ENCODE results near the gene CARS2.
"Not testable (repeated sequence)": the region's sequence is repeated elsewhere in the genome, so short reads cannot be mapped to it uniquely, and the experiment has no call there.

Gene CARS2

GRCh38 chr13:110705826-110706569 is at the start of gene CARS2:
TSS of gene CARS2 (minus strand) at chr13:110706116. CDS start at chr13:110706093, 23 bp downstream.
- peak; percentile 97 for DNase-seq

GRCh38 chr13:110748271-110748670 is 42.4 kb upstream of the CARS2 start:
- DNase-seq, result no peak

- no peak for DNase-seq
These were observed 40.5 kb upstream of the CARS2 start for GRCh38 chr13:110746438-110746837.

GRCh38 chr13:110743687-110744086 is 37.8 kb upstream of the CARS2 start:
- no peak for DNase-seq

- no peak for DNase-seq
These were observed 31.6 kb upstream of the CARS2 start for GRCh38 chr13:110737555-110737954.

GRCh38 chr13:110734561-110734960 is 28.6 kb upstream of the CARS2 start:
- no peak for DNase-seq

- DNase-seq, result no peak
These were observed 25.2 kb upstream of the CARS2 start for GRCh38 chr13:110731072-110731471.

- DNase-seq, result no peak
These were observed 20.8 kb upstream of the CARS2 start for GRCh38 chr13:110726726-110727125.

GRCh38 chr13:110726153-110726552 is 20.2 kb upstream of the CARS2 start:
- not testable (repeated sequence) for DNase-seq

- no peak for DNase-seq
These were observed 17.7 kb upstream of the CARS2 start for GRCh38 chr13:110723598-110723997.

GRCh38 chr13:110722971-110723370 is 17.1 kb upstream of the CARS2 start:
- DNase-seq, result no peak

GRCh38 chr13:110719036-110719710 is 13.3 kb upstream of the CARS2 start:
- DNase-seq, result no peak

- DNase-seq, result no peak
These were observed 10.3 kb upstream of the CARS2 start for GRCh38 chr13:110716247-110716515.

GRCh38 chr13:110715395-110716246 is 9.7 kb upstream of the CARS2 start:
- DNase-seq, result peak; percentile 100

- DNase-seq, result no peak
These were observed 9.0 kb upstream of the CARS2 start for GRCh38 chr13:110714797-110715394.

- no peak for DNase-seq
These were observed 8.3 kb upstream of the CARS2 start for GRCh38 chr13:110713981-110714796.

- no peak for DNase-seq
These were observed 7.7 kb upstream of the CARS2 start, which contains the start of gene ING1 for GRCh38 chr13:110713642-110713952. TSS of gene ING1 (plus strand) at chr13:110713700. CDS start at chr13:110714150, 450 bp downstream.

- DNase-seq, result peak; percentile 100
These were observed 7.1 kb upstream of the CARS2 start for GRCh38 chr13:110712849-110713641.

GRCh38 chr13:110712081-110712848 is 6.3 kb upstream of the CARS2 start:
- peak; percentile 93 for DNase-seq

- DNase-seq, result no peak
These were observed 855 bp upstream of the CARS2 start for GRCh38 chr13:110706570-110707372.

Data from NCI-H1417 treated with DMSO at 0.1 percent for 48 hours (cell line).